OCI-LY7 (cell line): ENCODE results near the gene RCOR1. TPM values are rescaled to one million over a fixed set of nuclear protein-coding genes. Genes with fewer than 3 reads are reported as not detected.
"Not testable (repeated sequence)": the region's sequence is repeated elsewhere in the genome, so short reads cannot be mapped to it uniquely, and the experiment has no call there.

ENCODE experiments used
- BruUV-seq: library from RNA; stranded (reverse); fragments of 400-500 nt; replicated peaks from 2 replicates; lab custom pipeline; 2021; lab: Mats Ljungman, UMichigan
- CTCF ChIA-PET: fragments of 300-600 bp; sonication (Branson Sonifier 250); formaldehyde crosslinking; loops from one replicate; lab custom pipeline; 2022; ENCODE audit warnings: antibody characterized with exemption; ENCODE audit not compliant: unreplicated experiment; lab: Charles Lee
- POLR2A ChIA-PET: fragments of 300-600 bp; sonication (Branson Sonifier 250); formaldehyde crosslinking; loops from one replicate; lab custom pipeline; 2022; ENCODE audit warnings: antibody characterized with exemption; lab: Charles Lee
- DNase-seq: peaks from one replicate; pipeline ENCODE4 v3.0.0-alpha.2; 2015; ENCODE audit warnings: low spot score
- H2AFZ ChIP-seq: fragments of 200-600 bp; sonication (generic), shearing (Covaris generic); 2 replicates; pipeline ENCODE4 v1.6.1; 2014; ENCODE audit warnings: mild to moderate bottlenecking, antibody characterized with exemption, low read length, moderate library complexity
- H3K27ac ChIP-seq: fragments of 200-600 bp; sonication (generic); 2 replicates; pipeline ENCODE4 v1.5.1; 2014; ENCODE audit warnings: mixed run types, low read depth, mild to moderate bottlenecking, moderate library complexity, low read length, inconsistent platforms; ENCODE audit not compliant: poor library complexity, severe bottlenecking
- H3K36me3 ChIP-seq: fragments of 200-600 bp; sonication (generic); 2 replicates; pipeline ENCODE4 v1.6.1; 2014; ENCODE audit warnings: mild to moderate bottlenecking, antibody characterized with exemption, low read length, moderate library complexity, mixed read lengths; ENCODE audit not compliant: insufficient read depth
- H3K4me1 ChIP-seq: fragments of 200-600 bp; sonication (generic); 2 replicates; pipeline ENCODE4 v1.5.1; 2014; ENCODE audit warnings: mild to moderate bottlenecking, low read length; ENCODE audit not compliant: insufficient read depth, poor library complexity, severe bottlenecking
- H3K4me2 ChIP-seq: fragments of 200-600 bp; sonication (generic); 2 replicates; pipeline ENCODE4 v1.6.1; 2014; ENCODE audit warnings: mild to moderate bottlenecking, low read length
- H3K4me3 ChIP-seq: fragments of 200-600 bp; sonication (generic); 2 replicates; pipeline ENCODE4 v1.5.1; 2014; ENCODE audit warnings: mild to moderate bottlenecking, low read depth, low read length; ENCODE audit not compliant: poor library complexity, severe bottlenecking
- H3K79me2 ChIP-seq: fragments of 200-600 bp; sonication (generic); 2 replicates; pipeline ENCODE4 v1.6.1; 2016; ENCODE audit warnings: low read depth, mild to moderate bottlenecking, low read length, moderate library complexity, mixed read lengths; ENCODE audit not compliant: insufficient read depth
- H3K9me2 ChIP-seq: fragments of 200-600 bp; sonication (generic); 2 replicates; pipeline ENCODE4 v1.6.1; 2016; ENCODE audit warnings: mild to moderate bottlenecking, low read length, mixed read lengths; ENCODE audit not compliant: insufficient read depth
- H3K9me3 ChIP-seq: fragments of 200-600 bp; sonication (generic); 2 replicates; pipeline ENCODE4 v1.6.1; 2014; ENCODE audit warnings: mild to moderate bottlenecking, mixed run types, low read length, mixed read lengths
- H4K20me1 ChIP-seq: fragments of 200-600 bp; sonication (generic); 2 replicates; pipeline ENCODE4 v1.6.1; 2014; ENCODE audit warnings: mild to moderate bottlenecking, antibody characterized with exemption, low read length, moderate library complexity, mixed read lengths; ENCODE audit not compliant: insufficient read depth
- CTCF ChIP-seq: fragments of 200-600 bp; sonication (generic); conservative IDR thresholded peaks from 2 replicates; pipeline ENCODE4 v1.5.1; 2014; ENCODE audit warnings: mild to moderate bottlenecking, antibody characterized with exemption, low read length, moderate library complexity, mixed read lengths
- EZH2phosphoT487 ChIP-seq: fragments of 200-600 bp; sonication (generic); IDR thresholded peaks from 2 replicates; pipeline ENCODE4 v1.6.1; 2018; ENCODE audit warnings: low read depth, borderline replicate concordance, mild to moderate bottlenecking, mixed run types, antibody characterized with exemption, low read length, moderate library complexity, mixed read lengths
- intact Hi-C: fragments of 100-400 bp; cut with micrococcal nuclease; formaldehyde crosslinking; loops from one replicate; pipeline ENCODE4 v1.10.0; 2022; ENCODE audit not compliant: unreplicated experiment
- total RNA-seq, 2 experiments: library from RNA; depleted of rRNA in 1 of 2; stranded (reverse); fragments of >200 nt in 1 of 2; shearing (Covaris generic) in 1 of 2; gene quantifications; 2 replicates each; pipeline ENCODE4 v1.2.3, GENCODE V29; 2014 to 2022

Gene RCOR1
- total RNA-seq, 2 experiments from 2014 or later: 12.1 to 30.2 TPM

- BruUV-seq: no TSS peak
- no peak overlapping the region for H3K27ac ChIP-seq
- no peaks in the 10 kb centered on the region for H3K9me2 ChIP-seq
- ChIA-PET CTCF (interaction anchor here (0.5 to 0.6 kb wide), 3 partner anchors 50 to 364 kb away, joined by 3 to 7 read pairs (median 3); no protein-coding TSS in a partner anchor), POLR2A (interaction anchor here (0.6 kb wide), 1 partner anchor 16 kb away, joined by 3 read pairs; no protein-coding TSS in a partner anchor)
- H3K9me3 ChIP-seq: no peaks in the 10 kb centered on the region
- no peaks in the 10 kb centered on the region for H4K20me1 ChIP-seq
- no peak for DNase-seq
- intact Hi-C loops: no loop called here
- no peaks in the 10 kb centered on the region for H3K79me2 ChIP-seq
- H3K36me3 ChIP-seq: no peaks in the 10 kb centered on the region
- H3K4me2 ChIP-seq: no peak overlapping the region
- H2AFZ ChIP-seq: no peak overlapping the region
- H3K4me3 ChIP-seq: no peak overlapping the region
- TF ChIP-seq CTCF (no peak), EZH2phosphoT487 (no peak)
- peaks cover 28% of the 10 kb centered on the region for H3K4me1 ChIP-seq
Measured at GRCh38 chr14:102575160-102575845, 17.1 kb upstream of the RCOR1 start.

GRCh38 chr14:102575846-102576428 is 16.5 kb upstream of the RCOR1 start:
- H3K9me2 ChIP-seq, DNase-seq, intact Hi-C loops, CTCF ChIA-PET, H4K20me1 ChIP-seq, H3K4me3 ChIP-seq, H2AFZ ChIP-seq, H3K9me3 ChIP-seq, H3K79me2 ChIP-seq, H3K36me3 ChIP-seq, BruUV-seq, H3K4me2 ChIP-seq, H3K27ac ChIP-seq: not testable (repeated sequence)
- POLR2A ChIA-PET: interaction anchor here (0.9 kb wide), 1 partner anchor 15 kb away, joined by 3 read pairs; no protein-coding TSS in a partner anchor
- H3K4me1 ChIP-seq: peaks cover 28% of the 10 kb centered on the region

- intact Hi-C loops: no loop called here
- POLR2A ChIA-PET: interaction anchor here (0.6 kb wide), 1 partner anchor 17 kb away, joined by 3 read pairs; no protein-coding TSS in a partner anchor
Measured at GRCh38 chr14:102578821-102579220, 13.6 kb upstream of the RCOR1 start.

More at GRCh38 chr14:102578821-102579220, 13.6 kb upstream of the RCOR1 start:
- TF ChIP-seq EZH2phosphoT487: no peak
- TF ChIP-seq CTCF: no peak
- H3K9me3 ChIP-seq: no peaks in the 10 kb centered on the region
- no peak overlapping the region for H2AFZ ChIP-seq
- H3K79me2 ChIP-seq: no peaks in the 10 kb centered on the region
- no peaks in the 10 kb centered on the region for H3K36me3 ChIP-seq
- H3K4me3 ChIP-seq: no peak overlapping the region
- H3K4me2 ChIP-seq: no peak overlapping the region
- no TSS peak for BruUV-seq
- no peaks in the 10 kb centered on the region for H3K9me2 ChIP-seq
- no peak for DNase-seq
- CTCF ChIA-PET: no interaction called here
- no peaks in the 10 kb centered on the region for H4K20me1 ChIP-seq
- peaks cover 13% of the 10 kb centered on the region for H3K4me1 ChIP-seq
- H3K27ac ChIP-seq: no peak overlapping the region
